A673 (cell line): ENCODE results near the gene COPZ1.

Experiments used
- CTCF ChIP-seq: fragments of 300-800, 200-600 bp; sonication (generic); conservative IDR thresholded peaks from 2 replicates; pipeline ENCODE4 v1.5.1; 2017; ENCODE audit warnings: low read depth, mild to moderate bottlenecking, antibody characterized with exemption, low read length, moderate library complexity, mixed read lengths
- EZH2 ChIP-seq: fragments of 200-600 bp; sonication (generic); IDR thresholded peaks from 2 replicates; pipeline ENCODE4 v1.6.1; 2017; ENCODE audit warnings: borderline replicate concordance, low read depth, mild to moderate bottlenecking, mixed read lengths, antibody characterized with exemption, low read length; ENCODE audit not compliant: poor library complexity, severe bottlenecking

DNA sequence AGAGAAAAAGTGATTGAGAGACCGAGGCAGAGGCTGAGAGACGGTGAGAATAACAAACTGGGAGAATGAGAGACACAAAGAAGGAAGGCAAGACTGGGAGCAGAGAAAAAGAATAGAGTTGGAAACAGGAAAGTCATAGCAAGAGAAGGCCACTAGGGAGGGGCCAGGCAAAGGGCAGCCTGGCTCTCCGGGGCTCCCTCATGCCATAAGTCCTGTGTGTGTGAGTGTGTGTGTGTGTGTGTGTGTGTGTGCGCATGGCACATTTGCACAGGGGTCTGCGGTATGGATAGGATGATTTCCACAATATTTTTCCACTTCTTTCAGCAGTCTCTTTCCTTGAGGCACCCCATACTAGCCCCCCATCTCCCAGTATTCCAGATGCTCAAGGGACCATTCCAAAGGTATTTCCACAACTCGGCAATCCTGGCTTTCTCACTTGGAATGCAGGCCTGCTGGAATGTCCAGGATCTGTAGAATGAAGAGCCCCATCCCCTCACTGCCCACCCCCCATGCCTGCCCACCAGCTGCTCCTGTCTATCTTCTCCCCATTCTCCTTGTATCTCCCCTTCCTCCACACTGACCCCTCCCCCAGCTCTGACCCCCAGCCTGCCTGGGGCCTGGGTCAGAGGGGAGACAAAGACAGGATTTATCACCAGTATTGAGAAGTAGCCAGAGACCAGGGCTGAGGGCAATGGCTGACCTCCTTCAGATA lies 30.3 kb downstream of the COPZ1 start:
- TF ChIP-seq CTCF (no peak), EZH2 (no peak)
